SK-N-MC (cell line): Measurements from ENCODE around the gene ZNF723.

Experiments used
- EZH2 ChIP-seq: fragments of 200-600 bp; sonication (generic); IDR thresholded peaks from one replicate; pipeline ENCODE4 v1.6.1; 2017; ENCODE audit warnings: antibody characterized with exemption
- POLR2AphosphoS5 ChIP-seq: IDR thresholded peaks from 2 replicates; pipeline ENCODE4 v1.6.1; 2012; ENCODE audit warnings: mild to moderate bottlenecking, low read depth, low read length, borderline replicate concordance

GRCh38 chr19:22807061-22807835 lies 24.8 kb upstream of the ZNF723 start:
- TF ChIP-seq POLR2AphosphoS5 (no peak), EZH2 (no peak)
